CD14-positive monocyte (primary cell): ENCODE measurements around the gene SAA2. TPM values are rescaled to one million over a fixed set of nuclear protein-coding genes. Genes with fewer than 3 reads are reported as not detected.
A peak's percentile ranks its signal among the peaks of the same experiment; 100 is the strongest.
"Not testable (repeated sequence)": the region's sequence is repeated elsewhere in the genome, so short reads cannot be mapped to it uniquely, and the experiment has no call there.

Source experiments
- DNase-seq, 3 donors: peaks; one replicate each; pipeline ENCODE4 v3.0.0-alpha.2; 2011 to 2022
- H2AFZ ChIP-seq: 2 replicates; pipeline ENCODE4 v1.6.0; 2012; ENCODE audit warnings: mild to moderate bottlenecking, low read depth, low read length, inconsistent platforms; ENCODE audit not compliant: insufficient read depth, poor library complexity, severe bottlenecking
- H3K27ac ChIP-seq, 2 donors: 1 replicate in 1 of 2; 2 replicates in 1 of 2; pipeline ENCODE4 v1.5.1; 2012 to 2013; ENCODE audit warnings: low read length in 2 of 2, control low read depth in 1 of 2, inconsistent platforms in 1 of 2, low read depth in 1 of 2, mild to moderate bottlenecking in 1 of 2
- H3K27me3 ChIP-seq, 2 donors: one replicate each; pipeline versions ENCODE4 v1.6.0 to v1.6.1; 2011 to 2013; ENCODE audit warnings: low read length in 2 of 2; ENCODE audit not compliant: control insufficient read depth in 2 of 2, insufficient read depth in 2 of 2
- H3K36me3 ChIP-seq, 2 donors: replicated peaks in 1 of 2; 1 replicate in 1 of 2; 2 replicates in 1 of 2; pipeline versions ENCODE4 v1.5.1 to v1.6.1; 2012 to 2013; ENCODE audit warnings: low read length in 2 of 2, control low read depth in 1 of 2, inconsistent platforms in 1 of 2, mild to moderate bottlenecking in 1 of 2; ENCODE audit not compliant: insufficient read depth in 2 of 2, control insufficient read depth in 1 of 2
- H3K4me1 ChIP-seq, 2 donors: 1 replicate in 1 of 2; 2 replicates in 1 of 2; pipeline versions ENCODE4 v1.5.1 to v1.6.1; 2012 to 2013; ENCODE audit warnings: low read length in 2 of 2, control low read depth in 1 of 2, inconsistent platforms in 1 of 2, mild to moderate bottlenecking in 1 of 2, moderate library complexity in 1 of 2; ENCODE audit not compliant: insufficient read depth in 2 of 2, control insufficient read depth in 1 of 2
- H3K4me2 ChIP-seq: replicated peaks from 2 replicates; pipeline ENCODE3; 2012; ENCODE audit warnings: low read length, moderate library complexity, mild to moderate bottlenecking; ENCODE audit not compliant: poor library complexity, severe bottlenecking; ENCODE audit errors: extremely low read depth
- H3K4me3 ChIP-seq, 3 experiments: fragments of 200-600 bp in 1 of 3; sonication (generic) in 1 of 3; replicated peaks in 1 of 3; 1 replicate in 2 of 3; 2 replicates in 1 of 3; pipeline ENCODE4 v1.5.1; 2011 to 2013; ENCODE audit warnings: low read length in 3 of 3, mild to moderate bottlenecking in 3 of 3, control low read depth in 2 of 3, low read depth in 2 of 3, inconsistent platforms in 1 of 3, moderate library complexity in 1 of 3
- H3K79me2 ChIP-seq: 2 replicates; pipeline ENCODE4 v1.6.0; 2012; ENCODE audit warnings: mild to moderate bottlenecking, control low read depth, inconsistent platforms, low read length, moderate library complexity; ENCODE audit not compliant: insufficient read depth
- H3K9ac ChIP-seq: 2 replicates; pipeline ENCODE4 v1.6.0; 2017; ENCODE audit warnings: low read length, mild to moderate bottlenecking; ENCODE audit not compliant: insufficient read depth, poor library complexity, severe bottlenecking
- H3K9me3 ChIP-seq, 2 donors: replicated peaks in 1 of 2; 1 replicate in 1 of 2; 2 replicates in 1 of 2; pipeline versions ENCODE4 v1.5.1 to v1.6.1; 2012 to 2013; ENCODE audit warnings: low read length in 2 of 2, control low read depth in 1 of 2; ENCODE audit not compliant: control insufficient read depth in 1 of 2, insufficient read depth in 1 of 2
- H4K20me1 ChIP-seq: 2 replicates; pipeline ENCODE4 v1.6.0; 2012; ENCODE audit warnings: mild to moderate bottlenecking, low read length, control low read depth, moderate library complexity; ENCODE audit not compliant: insufficient read depth
- H3K27ac Mint-ChIP-seq, 7 donors: one replicate each; pipeline ENCODE4 v1.8.0; 2020; ENCODE audit warnings: mild to moderate bottlenecking in 7 of 7, mixed read lengths in 7 of 7, moderate library complexity in 6 of 7, inconsistent platforms in 2 of 7
- H3K27me3 Mint-ChIP-seq, 3 donors: one replicate each; pipeline ENCODE4 v1.8.0; 2021 to 2022; ENCODE audit warnings: low read depth in 3 of 3, mild to moderate bottlenecking in 3 of 3, mixed read lengths in 3 of 3, moderate library complexity in 3 of 3, inconsistent platforms in 1 of 3
- H3K36me3 Mint-ChIP-seq, 2 donors: one replicate each; pipeline ENCODE4 v1.8.0; 2020; ENCODE audit warnings: mixed read lengths in 2 of 2, inconsistent platforms in 1 of 2, mild to moderate bottlenecking in 1 of 2
- H3K4me1 Mint-ChIP-seq: one replicate; pipeline ENCODE4 v1.8.0; 2020; ENCODE audit warnings: mild to moderate bottlenecking, mixed read lengths
- H3K4me3 Mint-ChIP-seq, 2 donors: one replicate each; pipeline ENCODE4 v1.8.0; 2020; ENCODE audit warnings: mild to moderate bottlenecking in 2 of 2, mixed read lengths in 2 of 2, moderate library complexity in 1 of 2
- H3K9me3 Mint-ChIP-seq, 7 donors: one replicate each; pipeline ENCODE4 v1.8.0; 2020 to 2022; ENCODE audit warnings: mixed read lengths in 7 of 7, mild to moderate bottlenecking in 6 of 7, moderate library complexity in 6 of 7, inconsistent platforms in 2 of 7
- CTCF ChIP-seq: fragments of 200-600 bp; IDR thresholded peaks from one replicate; pipeline ENCODE4 v1.8.0; 2022; ENCODE audit warnings: antibody characterized with exemption, mild to moderate bottlenecking
- WGBS: methylation state at CpG from one replicate; pipeline ENCODE4 v1.1.5; 2013; ENCODE audit warnings: missing lambda C conversion rate; ENCODE audit not compliant: insufficient coverage; 5-methylcytosine and 5-hydroxymethylcytosine counted together
- intact Hi-C, 2 donors: fragments of 100-400 bp; cut with micrococcal nuclease; formaldehyde crosslinking; loops; one replicate each; pipeline versions ENCODE4 v1.15.0 to v1.15.1; 2023
- polyA plus RNA-seq, 3 donors: library from polyadenylated mRNA; depleted of rRNA in 1 of 3; unstranded in 2 of 3; stranded (reverse) in 1 of 3; fragments of 300-500 nt in 2 of 3; fragments of >200 nt in 1 of 3; fragmentation: Illumina TruSeq in 2 of 3; gene quantifications; 1 replicate in 2 of 3; 2 replicates in 1 of 3; pipeline ENCODE4 v1.2.3, GENCODE V29; 2012 to 2021

The SAA2 gene
- polyA plus RNA-seq, 3 donors: not detected

DNA sequence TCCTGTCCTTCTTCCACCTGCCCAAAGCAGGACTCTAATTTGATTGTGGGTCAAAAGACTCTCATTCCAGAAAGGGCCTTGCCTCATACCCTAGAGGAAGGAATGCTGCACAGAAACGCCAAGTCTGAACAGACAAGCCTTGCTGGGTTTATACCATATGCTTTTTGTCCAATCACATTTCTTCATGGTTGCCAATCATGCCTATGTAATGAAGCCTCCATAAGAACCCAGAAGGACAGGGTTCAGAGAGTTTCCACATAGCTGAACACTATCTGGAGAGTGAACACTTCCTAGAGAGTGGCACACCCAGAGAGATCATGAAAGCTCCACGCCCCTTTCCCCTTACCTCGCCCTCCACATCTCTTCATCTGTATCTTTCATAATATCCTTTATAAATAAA is 4.8 kb upstream of the SAA2 start:
- Histone ChIP-seq H3K27me3 (no peaks in the 10 kb centered on the region), H2AFZ (peak overlapping the region; percentile 13), H3K79me2 (no peaks in the 10 kb centered on the region), H4K20me1 (no peaks in the 10 kb centered on the region), H3K9me3 (no peaks in the 10 kb centered on the region), H3K4me2 (no peak overlapping the region), H3K4me3 (no peak overlapping the region), H3K9ac (no peak overlapping the region), H3K36me3 (no peaks in the 10 kb centered on the region), H3K27ac (no peak overlapping the region), H3K4me1 (no peaks in the 10 kb centered on the region)
- Mint-ChIP-seq H3K36me3 (no peaks in the 10 kb centered on the region), H3K4me3 (no peak overlapping the region), H3K4me1 (peaks cover 9% of the 10 kb centered on the region), H3K9me3 (peaks cover 0 to 2% (median 0%) of the 10 kb centered on the region in 7 donors), H3K27me3 (peaks cover 3 to 10% (median 5%) of the 10 kb centered on the region in 3 donors), H3K27ac (peak overlapping the region in 1 of 7 donors; percentile 49)
- intact Hi-C loops: no loop called here
- no peak for DNase-seq
- WGBS: 79% methylated on average over 3 of the region's 3 CpGs
- TF ChIP-seq CTCF: no peak

DNA sequence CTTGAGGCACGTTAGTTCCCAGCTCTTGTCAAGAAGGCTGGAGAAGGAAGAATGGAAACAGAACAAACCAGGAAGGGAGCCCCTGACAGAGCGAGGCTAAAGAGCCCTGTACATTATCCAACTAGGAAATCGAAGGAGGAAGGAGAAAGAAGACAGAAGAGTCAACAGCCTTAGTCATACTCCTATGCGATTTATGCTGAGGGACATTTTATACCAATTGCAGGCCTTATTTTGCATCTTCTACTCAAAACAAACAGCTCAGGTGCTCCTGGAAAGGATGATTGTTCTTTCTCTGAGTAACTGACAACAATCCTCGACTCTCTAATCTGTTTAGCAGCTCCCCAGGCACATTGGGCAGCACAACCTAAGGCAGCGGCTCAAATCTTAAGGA is 1.3 kb downstream of the SAA2 start:
- intact Hi-C loops: loop anchor here (10.0 kb wide), 3 partner anchors 78 to 148 kb away; partner anchors contain the start of genes GTF2H1 (in 1 of the 2), HPS5 (in 1 of the 2) and LDHA (in 1 of the 2)
- not testable (repeated sequence) for H3K79me2 ChIP-seq, H3K36me3 Mint-ChIP-seq, H3K9ac ChIP-seq, H3K9me3 Mint-ChIP-seq, H3K4me1 ChIP-seq, H3K27ac ChIP-seq, H3K4me3 Mint-ChIP-seq, H3K4me3 ChIP-seq, H3K9me3 ChIP-seq, H3K27me3 ChIP-seq, H3K27me3 Mint-ChIP-seq, DNase-seq, H3K36me3 ChIP-seq, H4K20me1 ChIP-seq, H3K4me2 ChIP-seq
- peak overlapping the region; percentile 72 for H2AFZ ChIP-seq
- WGBS: no CpG with 5 or more reads among the region's 6 CpGs
- peaks cover 11% of the 10 kb centered on the region for H3K4me1 Mint-ChIP-seq
- peak overlapping the region in 4 of 7 donors; percentile 54 to 84 (median 65) for H3K27ac Mint-ChIP-seq

GRCh38 chr11:18246379-18247190 is 1.9 kb downstream of the SAA2 start:
- Histone ChIP-seq H3K4me3 (peak overlapping the region; percentile 23 to 65 (median 38)), H3K4me2 (peak overlapping the region; percentile 46), H3K9ac (peak overlapping the region; percentile 46), H2AFZ (peak overlapping the region; percentile 72), H3K27ac (peak overlapping the region in 1 of 2 donors; percentile 67)
- H3K9me3 ChIP-seq, H3K79me2 ChIP-seq, H3K36me3 ChIP-seq, H4K20me1 ChIP-seq, H3K27me3 Mint-ChIP-seq, H3K4me1 ChIP-seq, H3K9me3 Mint-ChIP-seq, H3K36me3 Mint-ChIP-seq, H3K27me3 ChIP-seq: not testable (repeated sequence)
- DNase-seq: peak in 2 of 3 donors; percentile 3 to 8
- 43% methylated on average over 7 of the region's 11 CpGs for WGBS
- Mint-ChIP-seq H3K4me1 (peaks cover 11% of the 10 kb centered on the region), H3K27ac (peak overlapping the region in 6 of 7 donors; percentile 75 to 90 (median 80)), H3K4me3 (peak overlapping the region; percentile 64 to 83)
- intact Hi-C loops: loop anchor here (10.0 kb wide), 3 partner anchors 78 to 148 kb away; partner anchors contain the start of genes GTF2H1 (in 1 of the 2), HPS5 (in 1 of the 2) and LDHA (in 1 of the 2)
